ENCODE measurements around the gene GSN. TPM values are rescaled to one million over a fixed set of nuclear protein-coding genes. Genes with fewer than 3 reads are reported as not detected.

The GSN gene
- total RNA-seq, 1 experiment from 2014 or later = 278 TPM

DNA sequence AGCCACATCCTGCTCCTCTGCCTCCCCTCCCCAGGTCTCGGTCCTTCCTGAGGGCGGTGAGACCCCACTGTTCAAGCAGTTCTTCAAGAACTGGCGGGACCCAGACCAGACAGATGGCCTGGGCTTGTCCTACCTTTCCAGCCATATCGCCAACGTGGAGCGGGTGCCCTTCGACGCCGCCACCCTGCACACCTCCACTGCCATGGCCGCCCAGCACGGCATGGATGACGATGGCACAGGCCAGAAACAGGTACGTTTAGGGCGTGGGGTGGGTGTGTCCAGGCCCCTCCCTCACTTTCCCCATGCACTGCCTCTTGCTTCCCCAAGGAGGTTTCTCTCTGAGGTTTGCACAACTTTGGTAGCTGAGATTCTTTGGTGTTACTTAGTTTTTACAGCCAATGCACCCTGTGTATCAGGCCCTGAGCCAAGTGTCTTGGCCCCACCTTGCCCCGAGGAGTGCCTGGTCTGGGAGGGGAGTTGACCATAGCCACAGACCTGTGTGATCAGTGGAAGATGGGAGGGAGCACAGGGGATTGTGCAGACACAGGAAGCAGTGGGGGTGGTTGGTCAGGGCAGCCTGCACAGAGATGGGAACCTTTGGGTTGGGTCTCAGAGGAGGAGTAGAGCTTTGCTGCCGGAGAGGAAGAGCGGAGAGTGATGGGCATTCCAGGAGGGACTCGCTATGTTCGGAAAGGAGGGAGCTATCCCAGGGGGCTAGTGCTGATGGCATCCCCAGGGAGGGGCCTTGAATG, 50.8 kb downstream of the GSN start:
- BruUV-seq (replicated peaks) = no TSS peak
- H3K36me3 ChIP-seq (ENCODE audit: control insufficient read depth, insufficient read depth, low read length) = peaks cover 15% of the 10 kb centered on the region
- POLR2A ChIA-PET = interaction anchor here (0.6 kb wide), 1 partner anchor 37 kb away, joined by 4 read pairs; no protein-coding TSS in a partner anchor
- CTCF ChIA-PET = interaction anchor here (1.0 to 1.3 kb wide), 4 partner anchors 41 to 105 kb away, joined by 3 to 5 read pairs (median 3); no protein-coding TSS in a partner anchor
- in situ Hi-C loops (cut with HindIII; ENCODE audit: low pct_unique_long_range_greater_than_20kb, low sequenced_read_pairs) = no loop called here
- DNase-seq (ENCODE audit: low read depth, low spot score) (no peak), ATAC-seq (no peak)
- H3K4me1 ChIP-seq (ENCODE audit: control insufficient read depth, insufficient read depth, low read length) = peaks cover 6% of the 10 kb centered on the region; the same call in 1 of the 2 replicates
- no peaks in the 10 kb centered on the region for H3K9me3 ChIP-seq (ENCODE audit: control insufficient read depth, insufficient read depth, low read depth, low read length)
- H3K4me3 ChIP-seq (ENCODE audit: low read depth in 2 of 2, low read length in 2 of 2) = no peak overlapping the region
- TF ChIP-seq SIN3A (IDR thresholded peaks at IDR 0.05; ENCODE audit: borderline replicate concordance, insufficient read depth, low read depth, low read length) = no peak
- no peak for TF ChIP-seq POLR2AphosphoS5 (IDR thresholded peaks at IDR 0.05; ENCODE audit: low read depth, low read length)
- TF ChIP-seq CTCF (IDR thresholded peaks at IDR 0.05) = no peak
- no peak for TF ChIP-seq TCF7L2 (IDR thresholded peaks at IDR 0.05; ENCODE audit: low read depth, low read length)
- TF ChIP-seq, protein P1, sequence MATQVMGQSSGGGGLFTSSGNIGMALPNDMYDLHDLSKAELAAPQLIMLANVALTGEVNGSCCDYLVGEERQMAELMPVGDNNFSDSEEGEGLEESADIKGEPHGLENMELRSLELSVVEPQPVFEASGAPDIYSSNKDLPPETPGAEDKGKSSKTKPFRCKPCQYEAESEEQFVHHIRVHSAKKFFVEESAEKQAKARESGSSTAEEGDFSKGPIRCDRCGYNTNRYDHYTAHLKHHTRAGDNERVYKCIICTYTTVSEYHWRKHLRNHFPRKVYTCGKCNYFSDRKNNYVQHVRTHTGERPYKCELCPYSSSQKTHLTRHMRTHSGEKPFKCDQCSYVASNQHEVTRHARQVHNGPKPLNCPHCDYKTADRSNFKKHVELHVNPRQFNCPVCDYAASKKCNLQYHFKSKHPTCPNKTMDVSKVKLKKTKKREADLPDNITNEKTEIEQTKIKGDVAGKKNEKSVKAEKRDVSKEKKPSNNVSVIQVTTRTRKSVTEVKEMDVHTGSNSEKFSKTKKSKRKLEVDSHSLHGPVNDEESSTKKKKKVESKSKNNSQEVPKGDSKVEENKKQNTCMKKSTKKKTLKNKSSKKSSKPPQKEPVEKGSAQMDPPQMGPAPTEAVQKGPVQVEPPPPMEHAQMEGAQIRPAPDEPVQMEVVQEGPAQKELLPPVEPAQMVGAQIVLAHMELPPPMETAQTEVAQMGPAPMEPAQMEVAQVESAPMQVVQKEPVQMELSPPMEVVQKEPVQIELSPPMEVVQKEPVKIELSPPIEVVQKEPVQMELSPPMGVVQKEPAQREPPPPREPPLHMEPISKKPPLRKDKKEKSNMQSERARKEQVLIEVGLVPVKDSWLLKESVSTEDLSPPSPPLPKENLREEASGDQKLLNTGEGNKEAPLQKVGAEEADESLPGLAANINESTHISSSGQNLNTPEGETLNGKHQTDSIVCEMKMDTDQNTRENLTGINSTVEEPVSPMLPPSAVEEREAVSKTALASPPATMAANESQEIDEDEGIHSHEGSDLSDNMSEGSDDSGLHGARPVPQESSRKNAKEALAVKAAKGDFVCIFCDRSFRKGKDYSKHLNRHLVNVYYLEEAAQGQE (IDR thresholded peaks at IDR 0.05; ENCODE audit: insufficient read depth in 1 of 2, low read depth in 2 of 2, low read length in 1 of 2) = no peak
- intact Hi-C loops (cut with micrococcal nuclease; ENCODE audit: unreplicated experiment) = no loop called here
- H3K27me3 ChIP-seq (ENCODE audit: control insufficient read depth, insufficient read depth, low read length) = no peaks in the 10 kb centered on the region
- H3K27ac ChIP-seq (ENCODE audit: low read length) = peak overlapping the region; percentile 31; the same call in 1 of the 2 replicates

DNA sequence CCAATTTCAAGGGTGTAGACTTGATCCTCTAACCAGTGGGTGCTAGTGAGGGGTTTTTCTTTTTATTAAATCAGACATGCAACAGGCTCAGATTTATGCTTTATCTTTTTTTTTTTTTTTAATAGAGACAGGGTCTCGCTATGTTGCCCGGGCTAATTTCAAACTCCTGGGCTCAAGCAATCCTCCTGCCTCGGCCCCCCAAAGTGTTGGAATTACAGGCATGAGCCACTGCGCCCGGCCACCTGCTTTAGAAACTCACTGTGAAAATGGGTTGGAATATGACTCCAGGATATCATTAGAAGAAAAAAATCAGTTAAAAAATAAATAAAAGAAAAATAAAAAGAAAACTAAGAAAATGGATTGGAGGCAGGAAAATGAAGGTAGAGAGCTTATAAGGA, 51.4 kb downstream of the GSN start:
- POLR2A ChIA-PET = interaction anchor here (0.6 kb wide), 1 partner anchor 37 kb away, joined by 4 read pairs; no protein-coding TSS in a partner anchor
- no peak for DNase-seq (ENCODE audit: low read depth, low spot score)
- H3K4me3 ChIP-seq (ENCODE audit: low read depth in 2 of 2, low read length in 2 of 2) = no peak overlapping the region
- CTCF ChIA-PET = interaction anchor here (0.6 to 1.4 kb wide), 8 partner anchors 41 to 495 kb away, joined by 3 to 6 read pairs (median 4); no protein-coding TSS in a partner anchor
- H3K27me3 ChIP-seq (ENCODE audit: control insufficient read depth, insufficient read depth, low read length) = no peaks in the 10 kb centered on the region
- intact Hi-C loops (cut with micrococcal nuclease; ENCODE audit: unreplicated experiment) (no loop called here), in situ Hi-C loops (cut with HindIII; ENCODE audit: low pct_unique_long_range_greater_than_20kb, low sequenced_read_pairs) (no loop called here)
- peak overlapping the region; percentile 44; the same call in 1 of the 2 replicates for H3K27ac ChIP-seq (ENCODE audit: low read length)
- ATAC-seq = no peak
- BruUV-seq (replicated peaks) = no TSS peak
- peaks cover 6% of the 10 kb centered on the region; the same call in 1 of the 2 replicates for H3K4me1 ChIP-seq (ENCODE audit: control insufficient read depth, insufficient read depth, low read length)
- peaks cover 13% of the 10 kb centered on the region for H3K36me3 ChIP-seq (ENCODE audit: control insufficient read depth, insufficient read depth, low read length)
- H3K9me3 ChIP-seq (ENCODE audit: control insufficient read depth, insufficient read depth, low read depth, low read length) = no peaks in the 10 kb centered on the region
- TF ChIP-seq SIN3A (IDR thresholded peaks at IDR 0.05; ENCODE audit: borderline replicate concordance, insufficient read depth, low read depth, low read length) (no peak), TCF7L2 (IDR thresholded peaks at IDR 0.05; ENCODE audit: low read depth, low read length) (no peak), CTCF (IDR thresholded peaks at IDR 0.05) (no peak), POLR2AphosphoS5 (IDR thresholded peaks at IDR 0.05; ENCODE audit: low read depth, low read length) (no peak)
- TF ChIP-seq, protein P1 (IDR thresholded peaks at IDR 0.05; ENCODE audit: insufficient read depth in 1 of 2, low read depth in 2 of 2, low read length in 1 of 2) = no peak
